OCI-LY3 (cell line): ENCODE data around the gene CLSTN2.

Experiments
- EZH2phosphoT487 ChIP-seq: fragments of 200-600 bp; shearing (Covaris generic); IDR thresholded peaks from 2 replicates; pipeline ENCODE4 v1.6.1; 2018; ENCODE audit warnings: antibody characterized with exemption, mixed run types, low read depth
- TF ChIP-seq, protein P1 (sequence below): fragments of 200-600, 300-600 bp; sonication (generic); IDR thresholded peaks from 2 replicates; pipeline ENCODE4 v1.5.1; 2014; ENCODE audit warnings: antibody characterized with exemption, low read length, low read depth

DNA sequence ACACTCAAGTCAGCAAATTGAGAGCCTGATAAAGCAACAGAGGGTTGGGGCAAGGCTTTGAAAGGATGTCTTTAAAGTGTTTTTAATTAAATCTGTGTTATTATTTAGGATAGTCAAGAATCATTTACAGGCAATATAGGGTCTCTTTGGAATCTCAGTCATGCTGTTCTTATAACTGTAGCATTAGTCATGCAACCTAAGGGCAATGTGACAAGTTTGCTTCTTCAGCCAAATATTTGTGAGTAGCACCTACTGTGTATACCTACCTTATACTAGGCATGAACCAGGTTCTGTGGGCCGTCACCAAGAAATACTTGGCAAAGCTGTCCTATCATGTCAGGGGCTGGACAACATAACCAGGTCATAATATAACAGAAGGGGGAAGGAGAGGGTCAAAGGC is 558.3 kb downstream of the CLSTN2 start:
- TF ChIP-seq, protein P1, sequence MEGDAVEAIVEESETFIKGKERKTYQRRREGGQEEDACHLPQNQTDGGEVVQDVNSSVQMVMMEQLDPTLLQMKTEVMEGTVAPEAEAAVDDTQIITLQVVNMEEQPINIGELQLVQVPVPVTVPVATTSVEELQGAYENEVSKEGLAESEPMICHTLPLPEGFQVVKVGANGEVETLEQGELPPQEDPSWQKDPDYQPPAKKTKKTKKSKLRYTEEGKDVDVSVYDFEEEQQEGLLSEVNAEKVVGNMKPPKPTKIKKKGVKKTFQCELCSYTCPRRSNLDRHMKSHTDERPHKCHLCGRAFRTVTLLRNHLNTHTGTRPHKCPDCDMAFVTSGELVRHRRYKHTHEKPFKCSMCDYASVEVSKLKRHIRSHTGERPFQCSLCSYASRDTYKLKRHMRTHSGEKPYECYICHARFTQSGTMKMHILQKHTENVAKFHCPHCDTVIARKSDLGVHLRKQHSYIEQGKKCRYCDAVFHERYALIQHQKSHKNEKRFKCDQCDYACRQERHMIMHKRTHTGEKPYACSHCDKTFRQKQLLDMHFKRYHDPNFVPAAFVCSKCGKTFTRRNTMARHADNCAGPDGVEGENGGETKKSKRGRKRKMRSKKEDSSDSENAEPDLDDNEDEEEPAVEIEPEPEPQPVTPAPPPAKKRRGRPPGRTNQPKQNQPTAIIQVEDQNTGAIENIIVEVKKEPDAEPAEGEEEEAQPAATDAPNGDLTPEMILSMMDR = no peak
- TF ChIP-seq EZH2phosphoT487 = no peak
